Liver (tissue), 3 donors: ENCODE measurements around the gene TTC23.

Experiments used
- ATF3 ChIP-seq: IDR thresholded peaks from 2 replicates; pipeline ENCODE4 v1.6.1; 2016; ENCODE audit warnings: antibody characterized with exemption
- CTCF ChIP-seq: fragments of 150-350 bp; IDR thresholded peaks from 2 replicates; pipeline ENCODE4 v1.5.1; 2017; ENCODE audit warnings: improper control_type of control experiment, low read depth, low read length; ENCODE audit not compliant: missing input control
- FOXA1 ChIP-seq: IDR thresholded peaks from 2 replicates; pipeline ENCODE4 v1.6.1; 2016; ENCODE audit warnings: antibody characterized with exemption
- JUND ChIP-seq, 2 donors: IDR thresholded peaks; 2 replicates each; pipeline ENCODE4 v1.6.1; 2016; ENCODE audit warnings: antibody characterized with exemption in 2 of 2
- MAX ChIP-seq: IDR thresholded peaks from 2 replicates; pipeline ENCODE4 v1.6.1; 2016; ENCODE audit warnings: antibody characterized with exemption
- NR2F2 ChIP-seq: IDR thresholded peaks from 2 replicates; pipeline ENCODE4 v1.6.1; 2016; ENCODE audit warnings: antibody characterized with exemption
- RAD21 ChIP-seq, 2 donors: IDR thresholded peaks; 2 replicates each; pipeline ENCODE4 v1.6.1; 2016; ENCODE audit warnings: antibody characterized with exemption in 2 of 2, mild to moderate bottlenecking in 2 of 2
- REST ChIP-seq: IDR thresholded peaks from 2 replicates; pipeline ENCODE4 v1.6.1; 2016; ENCODE audit warnings: antibody characterized with exemption, mild to moderate bottlenecking
- TAF1 ChIP-seq: conservative IDR thresholded peaks from 2 replicates; pipeline ENCODE4 v1.6.1; 2016; ENCODE audit warnings: antibody characterized with exemption, mild to moderate bottlenecking
- donor health status: healthy.
- donor health status: healthy.

GRCh38 chr15:99232740-99233139 lies 16.6 kb downstream of the TTC23 start:
- TF ChIP-seq CTCF (no peak), ATF3 (no peak), REST (no peak), NR2F2 (no peak), TAF1 (no peak), MAX (no peak), JUND (IDR thresholded peaks at IDR 0.05) (no peak), FOXA1 (no peak), RAD21 (IDR thresholded peaks at IDR 0.05) (no peak)
